Left lung (tissue), 10 donors: ENCODE results near the gene EEF2K. TPM values are rescaled to one million over a fixed set of nuclear protein-coding genes. Genes with fewer than 3 reads are reported as not detected.

Source experiments
- ATAC-seq: fragments of 200-7000 bp; cut with Tn5 transposase; one replicate; pipeline ENCODE4 v1.9.1; 2020; ENCODE audit warnings: moderate library complexity
- DNase-seq, 4 donors: peaks; one replicate each; pipeline ENCODE4 v3.0.0-alpha.2; 2013 to 2020
- H3K27ac ChIP-seq, 2 donors: fragments of 200-600 bp; sonication (generic) in 1 of 2; one replicate each; pipeline versions ENCODE4 v1.5.0 to v1.8.0; 2020 to 2021
- H3K27me3 ChIP-seq, 2 donors: fragments of 200-600 bp; sonication (generic) in 1 of 2; one replicate each; pipeline versions ENCODE4 v1.5.0 to v1.8.0; 2020 to 2021
- H3K36me3 ChIP-seq, 2 donors: fragments of 200-600 bp; sonication (generic) in 1 of 2; one replicate each; pipeline versions ENCODE4 v1.5.0 to v1.8.0; 2020 to 2021
- H3K4me1 ChIP-seq, 2 donors: fragments of 200-600 bp; one replicate each; pipeline ENCODE4 v1.8.0; 2021
- H3K4me3 ChIP-seq, 2 donors: fragments of 200-600 bp; sonication (generic) in 1 of 2; one replicate each; pipeline versions ENCODE4 v1.5.0 to v1.8.0; 2020 to 2021; ENCODE audit warnings: mild to moderate bottlenecking in 1 of 2
- H3K9me3 ChIP-seq, 2 donors: fragments of 200-600 bp; sonication (generic) in 1 of 2; one replicate each; pipeline versions ENCODE4 v1.5.0 to v1.8.0; 2020 to 2021
- intact Hi-C, 2 donors: fragments of 100-400 bp; cut with DNase I; formaldehyde crosslinking; loops; one replicate each; pipeline versions ENCODE4 v1.11.2 to v1.14.2; 2022
- polyA plus RNA-seq, 6 donors: library from polyadenylated mRNA; unstranded; fragments of 120-200 nt; gene quantifications; one replicate each; pipeline ENCODE4 v1.2.1, GENCODE V29; 2013; ENCODE audit not compliant: insufficient read length in 6 of 6
- total RNA-seq, 2 donors: library from RNA; stranded (reverse); fragmentation: NEBNext Ultra II Directional; extraction: Animal tissue kit (Norgen Biotek cat#: 25700); gene quantifications; one replicate each; pipeline ENCODE4 v1.2.1, GENCODE V29; 2021
- TF ChIP-seq, protein P1 (sequence below), 2 donors: fragments of 200-600 bp; sonication (generic) in 1 of 2; IDR thresholded peaks; one replicate each; pipeline versions ENCODE4 v1.5.0 to v1.8.0; 2021; ENCODE audit warnings: antibody characterized with exemption in 2 of 2
- donor health status: DM: no; HTN: yes; CAD: no.
- donor health status: DM: no; HTN: no; CAD: no.

EEF2K gene
- total and polyA plus RNA-seq, 8 donors = 21.2 to 32.8 (median 23.7) TPM

DNA sequence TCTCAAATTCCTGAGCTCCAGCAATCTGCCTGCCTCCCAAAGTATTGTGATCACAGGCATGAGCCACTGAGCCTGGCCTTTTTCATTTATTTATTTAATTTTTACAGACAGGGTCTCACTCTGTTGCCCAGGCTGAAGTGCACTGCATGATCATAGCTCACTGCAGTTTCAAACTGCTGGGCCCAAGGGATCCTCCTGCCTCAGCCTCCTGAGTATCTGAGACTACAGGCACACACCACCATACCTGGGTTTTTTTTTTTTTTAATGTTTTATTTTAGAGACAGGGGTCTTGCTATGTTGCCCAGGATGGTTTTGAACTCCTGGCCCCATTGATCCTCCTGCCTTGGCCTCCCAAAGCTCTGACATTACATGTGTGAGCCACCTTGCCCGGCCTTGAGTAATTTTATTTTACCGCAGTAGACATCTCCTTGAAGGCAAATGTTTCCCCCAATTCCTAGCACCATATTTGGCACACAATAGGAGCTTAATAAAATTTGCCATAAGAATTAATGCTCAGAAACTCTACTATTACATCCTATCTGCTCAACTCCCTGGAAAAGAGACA lies 1.9 kb upstream of the EEF2K start:
- intact Hi-C loops = no loop called here
- Histone ChIP-seq H3K4me1 (peaks cover 13 to 38% of the 10 kb centered on the region in 2 donors), H3K4me3 (no peak overlapping the region), H3K27ac (no peak overlapping the region), H3K9me3 (peaks cover 0 to 3% of the 10 kb centered on the region in 2 donors), H3K27me3 (no peaks in the 10 kb centered on the region), H3K36me3 (no peaks in the 10 kb centered on the region)
- DNase-seq = no peak
- ATAC-seq = no peak
- TF ChIP-seq, protein P1, sequence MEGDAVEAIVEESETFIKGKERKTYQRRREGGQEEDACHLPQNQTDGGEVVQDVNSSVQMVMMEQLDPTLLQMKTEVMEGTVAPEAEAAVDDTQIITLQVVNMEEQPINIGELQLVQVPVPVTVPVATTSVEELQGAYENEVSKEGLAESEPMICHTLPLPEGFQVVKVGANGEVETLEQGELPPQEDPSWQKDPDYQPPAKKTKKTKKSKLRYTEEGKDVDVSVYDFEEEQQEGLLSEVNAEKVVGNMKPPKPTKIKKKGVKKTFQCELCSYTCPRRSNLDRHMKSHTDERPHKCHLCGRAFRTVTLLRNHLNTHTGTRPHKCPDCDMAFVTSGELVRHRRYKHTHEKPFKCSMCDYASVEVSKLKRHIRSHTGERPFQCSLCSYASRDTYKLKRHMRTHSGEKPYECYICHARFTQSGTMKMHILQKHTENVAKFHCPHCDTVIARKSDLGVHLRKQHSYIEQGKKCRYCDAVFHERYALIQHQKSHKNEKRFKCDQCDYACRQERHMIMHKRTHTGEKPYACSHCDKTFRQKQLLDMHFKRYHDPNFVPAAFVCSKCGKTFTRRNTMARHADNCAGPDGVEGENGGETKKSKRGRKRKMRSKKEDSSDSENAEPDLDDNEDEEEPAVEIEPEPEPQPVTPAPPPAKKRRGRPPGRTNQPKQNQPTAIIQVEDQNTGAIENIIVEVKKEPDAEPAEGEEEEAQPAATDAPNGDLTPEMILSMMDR (IDR thresholded peaks at IDR 0.05) = no peak

DNA sequence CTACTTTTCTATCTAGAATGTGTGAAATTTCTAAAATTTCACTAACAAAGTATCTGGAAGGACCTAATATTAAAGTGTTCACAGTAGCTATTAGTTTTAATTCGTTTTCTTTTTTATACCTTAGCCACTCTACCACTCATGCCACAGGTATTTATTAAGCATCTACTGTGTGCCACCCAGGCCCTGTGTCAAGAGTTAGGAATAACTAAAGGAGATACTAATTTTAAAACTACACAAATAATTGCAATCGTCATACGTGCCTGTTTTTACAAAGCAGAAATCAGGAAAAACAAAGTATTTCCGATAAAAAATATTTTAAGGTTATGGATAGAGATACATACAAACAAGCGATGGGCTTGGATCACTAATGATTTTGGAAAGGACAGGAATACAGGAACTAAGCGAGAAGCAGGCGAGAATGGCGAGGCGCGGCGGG lies 483 bp upstream of the EEF2K start:
- peaks cover 13 to 47% of the 10 kb centered on the region in 2 donors for H3K4me1 ChIP-seq
- H3K36me3 ChIP-seq = no peaks in the 10 kb centered on the region
- peaks cover 0 to 3% of the 10 kb centered on the region in 2 donors for H3K9me3 ChIP-seq
- TF ChIP-seq, protein P1 (IDR thresholded peaks at IDR 0.05) = no peak
- no peaks in the 10 kb centered on the region for H3K27me3 ChIP-seq
- H3K4me3 ChIP-seq = peak overlapping the region; percentile 96 to 98
- DNase-seq (no peak), ATAC-seq (no peak)
- peak overlapping the region; percentile 88 to 92 for H3K27ac ChIP-seq
- intact Hi-C loops = no loop called here

DNA sequence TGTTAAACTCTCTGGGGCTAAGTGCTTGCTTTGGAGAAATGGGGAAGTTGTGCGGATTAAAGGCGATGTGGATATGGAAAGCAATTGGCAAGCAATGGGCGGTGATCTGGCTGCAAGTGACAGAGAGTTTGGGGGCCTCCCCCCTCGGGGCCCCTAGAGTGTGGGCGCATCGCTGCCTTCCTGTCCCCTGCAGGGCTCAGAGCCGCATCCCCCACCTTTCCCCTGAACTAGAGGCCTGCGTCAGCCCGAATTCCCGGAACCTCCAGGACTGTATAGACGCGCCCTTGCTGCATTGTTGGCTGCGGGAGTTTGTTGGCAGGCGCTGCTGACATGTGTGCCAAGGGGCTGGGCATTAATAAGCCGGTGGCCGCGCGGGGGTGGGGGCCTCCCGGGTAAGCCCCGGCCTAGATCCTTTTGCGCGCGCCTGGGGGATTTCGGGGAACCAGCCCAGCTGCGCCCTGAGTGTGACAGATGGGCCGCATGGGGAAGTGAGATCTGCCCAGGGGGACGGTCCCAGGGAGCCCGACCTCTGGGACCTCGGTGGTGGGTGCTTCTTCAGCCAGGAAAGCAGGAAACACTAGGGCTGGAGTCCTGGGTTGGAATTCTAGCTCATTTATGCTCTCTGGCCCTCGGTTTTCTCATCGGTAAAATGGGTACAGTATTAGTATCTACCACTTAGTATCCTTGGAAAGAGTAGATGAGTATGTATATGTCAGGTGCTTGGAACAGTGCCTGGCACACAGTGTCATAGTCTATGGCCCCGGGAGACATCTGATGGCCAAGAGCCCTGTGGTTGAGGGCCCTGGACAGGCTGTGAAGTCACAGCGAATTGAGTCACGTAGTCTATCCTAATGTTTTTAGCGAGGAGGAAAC lies 1.0 kb downstream of the EEF2K start:
- H3K4me1 ChIP-seq = peaks cover 13 to 47% of the 10 kb centered on the region in 2 donors
- H3K4me3 ChIP-seq = peak overlapping the region; percentile 96 to 98
- ATAC-seq (peak; percentile 65), DNase-seq (peak in 3 of 4 donors; percentile 63 to 88 (median 83))
- intact Hi-C loops = no loop called here
- no peaks in the 10 kb centered on the region for H3K27me3 ChIP-seq
- H3K36me3 ChIP-seq = no peaks in the 10 kb centered on the region
- peaks cover 0 to 3% of the 10 kb centered on the region in 2 donors for H3K9me3 ChIP-seq
- H3K27ac ChIP-seq = peak overlapping the region; percentile 88 to 92
- TF ChIP-seq, protein P1 (IDR thresholded peaks at IDR 0.05) = no peak

DNA sequence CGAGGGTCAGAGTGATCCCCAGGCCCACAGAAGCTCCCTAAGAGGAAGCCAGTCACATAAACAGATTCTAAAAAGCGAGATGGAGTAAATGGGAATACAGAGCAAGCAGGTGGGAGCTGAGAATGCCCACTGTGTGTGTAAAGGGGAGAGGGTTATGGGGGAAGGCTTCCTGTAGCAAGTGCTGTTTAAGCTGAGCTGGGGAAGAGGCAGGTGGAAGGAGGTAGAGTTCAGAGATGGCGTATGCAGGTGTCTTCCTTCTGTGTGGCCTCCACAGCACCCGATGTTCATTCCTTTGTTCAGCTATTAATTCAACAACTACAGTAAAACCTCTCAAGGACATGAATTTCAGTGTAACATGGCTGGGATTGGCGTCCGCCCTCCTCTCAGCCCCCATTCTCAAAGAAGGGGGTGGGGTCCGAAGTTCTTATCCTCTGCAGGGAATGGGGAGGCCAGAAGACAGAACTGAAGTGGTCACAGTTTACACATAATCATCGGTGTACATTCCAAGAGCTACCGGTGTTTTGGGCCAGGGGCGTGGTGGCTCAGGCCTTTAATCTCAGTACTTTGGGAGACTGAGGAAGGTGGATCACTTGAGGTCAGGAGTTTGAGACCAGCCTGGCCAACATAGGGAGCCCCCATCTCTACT lies 1.8 kb downstream of the EEF2K start:
- peak overlapping the region; percentile 88 to 92 for H3K27ac ChIP-seq
- TF ChIP-seq, protein P1 (IDR thresholded peaks at IDR 0.05) = no peak
- H3K36me3 ChIP-seq = peaks cover 0 to 6% of the 10 kb centered on the region in 2 donors
- no peak for DNase-seq
- peaks cover 13 to 50% of the 10 kb centered on the region in 2 donors for H3K4me1 ChIP-seq
- H3K4me3 ChIP-seq = peak overlapping the region; percentile 96 to 98
- intact Hi-C loops = no loop called here
- no peaks in the 10 kb centered on the region for H3K27me3 ChIP-seq
- ATAC-seq = no peak
- H3K9me3 ChIP-seq = peaks cover 0 to 3% of the 10 kb centered on the region in 2 donors

DNA sequence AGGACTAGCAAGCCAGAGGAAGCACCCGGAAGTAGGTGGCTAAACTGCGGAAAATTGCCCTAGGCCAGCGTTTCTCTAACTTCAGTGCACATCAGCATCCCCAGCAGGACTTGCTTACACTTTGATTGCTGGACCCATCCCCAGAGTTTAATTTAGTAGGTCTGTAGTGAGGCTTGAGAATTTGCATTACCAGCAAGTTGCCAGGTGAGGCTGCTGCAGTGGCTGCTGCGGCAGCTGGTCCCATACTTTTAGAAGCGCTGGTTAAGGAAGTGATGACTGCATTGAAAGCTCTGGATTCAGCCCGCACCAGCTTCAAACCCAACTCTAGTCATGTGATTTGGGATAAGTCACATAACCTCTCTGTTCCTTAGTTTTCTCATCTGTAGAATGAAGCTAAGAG lies 4.2 kb downstream of the EEF2K start:
- ATAC-seq (no peak), DNase-seq (no peak)
- intact Hi-C loops = no loop called here
- Histone ChIP-seq H3K4me1 (peaks cover 13 to 54% of the 10 kb centered on the region in 2 donors), H3K27me3 (no peaks in the 10 kb centered on the region), H3K9me3 (no peaks in the 10 kb centered on the region), H3K27ac (no peak overlapping the region), H3K4me3 (no peak overlapping the region), H3K36me3 (peaks cover 0 to 10% of the 10 kb centered on the region in 2 donors)
- TF ChIP-seq, protein P1 (IDR thresholded peaks at IDR 0.05) = no peak
